Activated CD8-positive, alpha-beta memory T cell treated with anti-CD3 and anti-CD28 coated beads for 24 hours (primary cell): ENCODE results near the gene NXPH1.
"Not testable (repeated sequence)": the region's sequence is repeated elsewhere in the genome, so short reads cannot be mapped to it uniquely, and the experiment has no call there.

ENCODE experiments used
- DNase-seq: peaks from one replicate; pipeline ENCODE4 v3.0.0-alpha.2; 2020

The NXPH1 gene

DNA sequence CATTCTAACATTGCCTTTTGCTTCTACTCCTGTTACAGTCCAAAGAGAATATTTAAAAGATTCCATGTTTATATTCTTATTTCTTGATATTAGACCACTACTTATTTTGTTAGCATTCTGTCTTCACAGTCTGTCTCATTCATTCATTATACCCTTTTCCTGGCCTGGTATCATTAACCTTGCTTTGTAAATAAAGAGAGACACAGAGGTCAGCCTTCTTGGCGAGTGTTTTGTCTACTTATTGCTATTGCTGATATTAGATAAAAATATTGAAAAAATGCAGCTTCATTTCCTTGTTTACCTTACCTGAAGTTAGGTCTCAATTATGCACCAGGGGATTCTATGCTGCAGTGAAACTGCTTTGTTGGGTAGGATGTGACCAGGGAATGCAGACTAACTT, 179.2 kb downstream of the NXPH1 start:
- no peak for DNase-seq

GRCh38 chr7:8613191-8613590, 179.8 kb downstream of the NXPH1 start:
- DNase-seq = no peak

- no peak for DNase-seq
These were observed 181.6 kb downstream of the NXPH1 start for GRCh38 chr7:8615019-8615418.

DNA sequence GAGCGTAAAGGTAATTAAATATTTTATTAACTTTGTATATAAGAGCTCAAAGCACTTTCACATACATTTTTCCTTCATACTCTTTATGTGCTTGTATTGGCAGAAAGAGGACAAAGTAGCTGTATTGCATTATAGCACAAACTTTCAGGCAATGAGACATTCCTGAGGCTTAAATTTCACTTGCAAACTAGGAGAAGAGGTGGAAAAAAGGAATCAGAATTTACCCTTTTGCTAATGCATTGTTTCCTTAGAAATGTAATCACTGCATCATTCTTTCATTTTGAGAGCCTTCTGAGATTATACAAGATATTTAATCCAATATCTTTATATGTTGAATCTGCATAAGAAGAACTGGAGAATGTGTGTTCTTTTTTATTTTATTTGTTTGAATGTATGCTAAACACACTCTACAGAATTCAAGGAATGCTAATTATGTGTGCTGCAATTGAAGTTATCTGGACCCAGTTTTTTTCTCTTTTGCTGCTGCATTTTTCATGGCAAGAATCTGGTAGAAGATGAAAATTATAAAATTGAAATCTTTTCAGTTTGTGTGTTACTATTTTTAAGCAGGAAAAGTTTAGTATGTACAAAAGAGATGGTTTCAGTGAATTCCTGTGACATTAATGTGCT, 185.1 kb downstream of the NXPH1 start:
- no peak for DNase-seq

DNA sequence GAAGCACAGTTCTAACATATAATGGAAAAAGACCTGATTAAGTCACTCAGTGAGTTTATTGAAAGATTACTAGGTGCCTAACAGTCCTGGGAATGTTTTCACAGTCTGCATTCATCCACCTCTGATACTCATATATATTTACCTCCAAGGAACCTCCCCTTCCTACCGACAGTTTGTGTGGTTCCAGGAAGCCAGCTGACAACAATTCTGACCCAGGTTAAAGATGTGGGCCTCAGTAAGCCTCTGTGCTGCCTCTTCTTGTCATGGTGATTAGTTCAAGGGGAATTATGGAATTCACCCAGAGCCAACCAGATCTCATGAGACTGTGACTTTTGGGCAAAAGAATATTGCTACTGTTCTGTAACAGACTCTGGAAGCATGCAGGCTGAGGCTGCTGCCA, 186.8 kb downstream of the NXPH1 start:
- DNase-seq = no peak

- no peak for DNase-seq
These were observed 192.2 kb downstream of the NXPH1 start for GRCh38 chr7:8625612-8626011.

GRCh38 chr7:8627325-8627724, 193.9 kb downstream of the NXPH1 start:
- DNase-seq = no peak

DNA sequence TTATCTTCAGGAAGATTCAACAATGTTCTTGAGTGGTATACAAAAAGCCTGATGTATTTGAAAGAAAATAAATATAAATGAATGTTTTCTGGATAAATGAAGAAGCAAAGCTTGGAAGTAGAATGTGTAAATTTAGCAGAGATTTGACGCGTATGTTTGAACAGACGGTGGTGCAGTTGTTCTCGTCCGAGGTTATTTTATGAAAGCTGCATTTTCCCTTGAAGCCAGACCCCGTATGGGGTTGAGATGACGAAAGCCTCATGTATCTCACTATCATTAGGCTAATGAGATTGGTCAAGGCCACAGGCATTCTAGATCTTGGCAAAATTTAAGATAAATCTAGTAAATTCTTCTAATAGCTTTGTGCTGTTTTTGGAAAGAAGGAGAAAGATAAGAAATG, 195.2 kb downstream of the NXPH1 start:
- DNase-seq = no peak

GRCh38 chr7:8629504-8629903, 196.1 kb downstream of the NXPH1 start:
- no peak for DNase-seq

GRCh38 chr7:8637322-8637721, 203.9 kb downstream of the NXPH1 start:
- no peak for DNase-seq

DNA sequence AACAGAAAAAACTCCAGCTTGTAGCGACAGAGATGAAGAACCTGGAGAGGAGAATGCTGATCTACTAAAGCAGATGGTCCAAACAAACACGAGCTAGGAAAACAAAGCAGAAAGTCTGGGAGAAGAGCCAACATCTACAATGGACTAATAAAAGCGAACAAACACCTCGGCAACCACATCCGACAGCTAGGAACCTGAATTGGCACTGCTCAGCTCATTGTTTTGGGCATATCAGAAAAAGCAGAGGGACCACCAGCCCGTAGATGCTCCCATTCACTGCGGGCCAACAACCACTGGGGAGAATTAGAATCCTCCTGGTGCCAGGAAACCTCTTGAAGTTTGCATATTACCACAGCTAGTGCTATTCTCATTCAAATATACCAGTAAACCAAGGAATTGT, 204.7 kb downstream of the NXPH1 start:
- no peak for DNase-seq

- DNase-seq = no peak
These were observed 206.3 kb downstream of the NXPH1 start for GRCh38 chr7:8639668-8640067.

GRCh38 chr7:8640671-8641070, 207.3 kb downstream of the NXPH1 start:
- DNase-seq = no peak

- DNase-seq = no peak
These were observed 235.5 kb downstream of the NXPH1 start for GRCh38 chr7:8668627-8669500.

GRCh38 chr7:8669501-8669851, 236.1 kb downstream of the NXPH1 start:
- DNase-seq = no peak

DNA sequence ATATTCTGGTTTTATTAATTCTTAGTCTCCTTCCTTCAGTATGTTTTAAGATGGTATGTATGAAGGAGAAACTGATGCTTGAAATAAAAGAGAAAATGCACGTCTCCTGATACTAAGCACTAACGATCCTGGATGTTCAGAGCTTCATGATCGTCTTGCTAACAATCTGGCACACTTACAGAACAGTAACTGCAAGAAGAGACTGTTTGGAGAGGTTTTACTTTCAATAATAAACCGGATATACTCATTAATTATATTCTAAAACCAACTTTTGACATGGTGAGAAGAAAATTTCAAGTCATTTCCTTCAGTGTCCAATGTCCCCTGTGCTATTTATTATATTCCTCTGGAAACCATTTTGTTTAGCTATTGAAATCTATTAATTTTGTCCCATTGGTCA, 251.0 kb downstream of the NXPH1 start:
- DNase-seq = no peak

DNA sequence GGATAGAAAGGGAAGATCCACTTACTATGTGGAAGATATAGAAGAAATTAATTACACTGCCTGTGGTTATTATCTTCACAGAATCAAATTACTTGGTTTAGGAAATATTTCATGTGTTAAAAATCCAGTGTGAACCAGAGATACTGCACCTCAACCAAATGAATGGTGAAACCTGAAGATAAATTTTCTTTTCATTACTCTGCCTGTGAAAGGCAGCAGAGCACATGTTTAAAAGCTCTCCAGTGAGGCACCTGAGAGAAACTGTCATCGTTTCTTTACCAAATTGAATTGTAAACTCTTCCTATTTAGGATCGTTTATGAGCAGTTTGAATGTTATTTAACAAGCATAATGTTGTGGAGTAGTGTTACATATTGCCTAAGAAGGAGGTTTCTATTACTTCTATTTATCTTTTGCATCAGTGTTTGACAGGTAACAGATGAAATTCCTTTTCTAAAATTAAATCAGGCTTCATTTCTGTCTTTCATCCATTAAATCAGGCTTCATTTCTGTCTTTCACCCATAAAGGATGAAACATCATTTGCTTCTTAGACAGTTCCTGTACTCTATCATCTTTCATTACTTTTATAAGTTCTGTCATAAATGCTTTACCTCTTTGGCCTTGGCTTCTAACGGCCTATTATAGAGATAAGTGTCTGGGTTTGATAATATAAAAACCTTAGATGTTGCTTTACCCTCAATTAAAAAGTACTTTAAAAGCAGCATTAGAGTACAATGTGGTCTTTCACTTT, 266.6 kb downstream of the NXPH1 start:
- no peak for DNase-seq

DNA sequence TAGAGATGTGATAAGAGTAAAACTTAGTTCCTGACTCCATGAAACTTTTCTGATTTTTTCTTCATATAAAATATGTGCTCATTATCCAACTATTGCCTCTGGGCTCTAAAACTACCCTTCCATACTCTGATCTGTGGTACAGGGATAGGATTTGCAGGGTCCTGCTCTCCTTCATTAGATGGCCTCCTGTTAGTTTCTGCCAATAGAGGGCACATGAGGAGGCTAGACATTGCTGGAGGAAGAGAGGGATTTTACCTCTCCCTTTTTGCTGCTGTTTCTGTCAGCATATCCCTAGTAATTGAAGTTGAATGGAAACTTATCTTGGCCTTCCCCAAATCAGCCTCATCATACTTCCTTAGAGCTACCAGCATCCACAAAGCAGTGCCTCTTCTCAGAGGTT, 269.4 kb downstream of the NXPH1 start:
- no peak for DNase-seq

DNA sequence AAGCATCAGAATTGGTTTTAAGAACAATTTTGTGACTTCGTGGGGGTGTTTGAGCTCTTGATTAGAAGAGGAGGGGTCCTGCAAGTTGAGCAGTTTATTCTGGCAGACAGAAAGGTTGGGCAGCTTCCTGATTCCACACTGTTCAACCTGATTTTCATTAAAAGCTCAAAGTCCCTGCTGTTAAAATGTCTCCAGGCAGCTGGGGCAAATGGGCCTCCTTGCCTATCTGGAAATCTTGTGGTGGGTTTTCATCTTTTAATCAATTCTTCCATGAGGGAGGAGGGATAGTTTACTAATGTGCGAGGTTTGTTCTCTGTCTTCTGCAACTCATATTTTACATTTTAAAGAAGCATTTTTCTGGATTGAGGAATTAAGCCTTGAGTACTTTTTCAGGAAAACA, 276.7 kb downstream of the NXPH1 start:
- no peak for DNase-seq

GRCh38 chr7:8714791-8715190, 281.4 kb downstream of the NXPH1 start:
- DNase-seq = no peak

- DNase-seq = no peak
These were observed 285.7 kb downstream of the NXPH1 start for GRCh38 chr7:8719102-8719501.

DNA sequence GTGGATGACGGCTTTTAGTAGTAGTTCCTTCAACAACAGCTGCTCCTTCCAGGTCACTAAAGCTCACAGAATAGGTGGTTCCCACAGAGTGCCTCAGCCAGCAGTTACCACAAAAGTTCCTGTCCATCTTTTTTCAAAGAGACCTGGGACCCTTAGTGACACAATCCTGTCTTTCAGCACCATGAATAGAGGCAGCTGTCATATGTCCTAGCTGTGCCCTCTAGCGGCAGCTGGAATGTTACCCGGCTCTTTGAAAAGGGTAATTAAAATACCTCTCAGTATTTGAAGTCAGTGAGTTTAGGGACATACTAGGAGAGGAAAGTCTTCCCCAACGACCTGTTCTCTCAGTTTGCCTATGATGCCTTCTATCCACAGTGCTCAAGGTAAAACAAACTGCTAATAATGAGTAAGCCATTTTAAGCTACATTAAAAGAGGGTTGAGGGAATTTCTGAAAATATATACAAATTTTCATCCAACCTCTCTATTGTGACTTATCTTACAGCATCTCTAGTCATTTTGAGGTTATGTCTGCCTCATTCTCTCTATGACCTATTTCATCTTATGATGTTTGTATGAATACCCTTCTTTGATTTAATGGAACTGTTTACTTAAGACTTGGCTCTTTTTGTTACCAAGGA, 290.8 kb downstream of the NXPH1 start:
- no peak for DNase-seq

GRCh38 chr7:8731756-8732155, 298.3 kb downstream of the NXPH1 start:
- not testable (repeated sequence) for DNase-seq

GRCh38 chr7:8739837-8740236, 306.4 kb downstream of the NXPH1 start:
- no peak for DNase-seq
